Astrocyte of the spinal cord (primary cell): Measurements from ENCODE around the gene ANKRD13B.
A peak's percentile ranks its signal among the peaks of the same experiment; 100 is the strongest.

Source experiments
- DNase-seq: peaks from one replicate; pipeline ENCODE4 v3.0.0; 2011; ENCODE audit warnings: low read depth, low spot score
- H3K4me3 ChIP-seq: 2 replicates; pipeline ENCODE4 v1.5.1; 2011; ENCODE audit warnings: low read depth, mild to moderate bottlenecking, low read length, moderate library complexity
- in situ Hi-C: cut with HindIII; loops from 2 replicates; pipeline ENCODE4 v1.10.0; 2017; ENCODE audit warnings: low sequenced_read_pairs
- TF ChIP-seq, protein P1 (sequence below): IDR thresholded peaks from 2 replicates; pipeline ENCODE4 v1.5.1; 2012; ENCODE audit warnings: low read depth, mild to moderate bottlenecking, low read length, inconsistent platforms

ANKRD13B gene

GRCh38 chr17:29572691-29573557 lies 20.0 kb upstream of the ANKRD13B start:
- H3K4me3 ChIP-seq, result no peak overlapping the region
- peak; percentile 34 for DNase-seq
- in situ Hi-C loops, result no loop called here
- TF ChIP-seq, protein P1, sequence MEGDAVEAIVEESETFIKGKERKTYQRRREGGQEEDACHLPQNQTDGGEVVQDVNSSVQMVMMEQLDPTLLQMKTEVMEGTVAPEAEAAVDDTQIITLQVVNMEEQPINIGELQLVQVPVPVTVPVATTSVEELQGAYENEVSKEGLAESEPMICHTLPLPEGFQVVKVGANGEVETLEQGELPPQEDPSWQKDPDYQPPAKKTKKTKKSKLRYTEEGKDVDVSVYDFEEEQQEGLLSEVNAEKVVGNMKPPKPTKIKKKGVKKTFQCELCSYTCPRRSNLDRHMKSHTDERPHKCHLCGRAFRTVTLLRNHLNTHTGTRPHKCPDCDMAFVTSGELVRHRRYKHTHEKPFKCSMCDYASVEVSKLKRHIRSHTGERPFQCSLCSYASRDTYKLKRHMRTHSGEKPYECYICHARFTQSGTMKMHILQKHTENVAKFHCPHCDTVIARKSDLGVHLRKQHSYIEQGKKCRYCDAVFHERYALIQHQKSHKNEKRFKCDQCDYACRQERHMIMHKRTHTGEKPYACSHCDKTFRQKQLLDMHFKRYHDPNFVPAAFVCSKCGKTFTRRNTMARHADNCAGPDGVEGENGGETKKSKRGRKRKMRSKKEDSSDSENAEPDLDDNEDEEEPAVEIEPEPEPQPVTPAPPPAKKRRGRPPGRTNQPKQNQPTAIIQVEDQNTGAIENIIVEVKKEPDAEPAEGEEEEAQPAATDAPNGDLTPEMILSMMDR, result peak; percentile 71

DNA sequence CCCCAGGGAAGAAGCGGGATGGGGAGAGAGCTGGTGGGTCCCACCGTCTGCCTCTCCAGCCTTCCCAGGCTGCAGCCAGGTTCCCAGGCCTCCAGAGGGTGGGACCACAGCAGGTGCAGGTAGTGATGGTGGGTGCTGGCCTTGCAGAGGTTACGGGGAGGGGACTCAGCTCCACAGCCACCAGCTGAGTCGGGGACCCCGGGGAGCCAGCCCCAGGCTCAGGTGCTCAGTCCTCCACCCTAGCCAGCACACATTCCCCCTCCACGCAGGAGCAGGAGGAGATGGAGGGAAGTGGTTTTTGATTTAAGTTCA lies 19.4 kb upstream of the ANKRD13B start:
- TF ChIP-seq, protein P1, result no peak
- in situ Hi-C loops, result no loop called here
- no peak for DNase-seq
- no peak overlapping the region for H3K4me3 ChIP-seq

- no peak overlapping the region for H3K4me3 ChIP-seq
- TF ChIP-seq, protein P1, result no peak
- in situ Hi-C loops, result no loop called here
These were observed 18.8 kb upstream of the ANKRD13B start for GRCh38 chr17:29573871-29574731.

GRCh38 chr17:29574732-29575510 lies 18.0 kb upstream of the ANKRD13B start:
- TF ChIP-seq, protein P1, result no peak
- DNase-seq, result no peak
- no peak overlapping the region for H3K4me3 ChIP-seq
- in situ Hi-C loops, result no loop called here

More at GRCh38 chr17:29573871-29574731, 18.8 kb upstream of the ANKRD13B start:
- no peak for DNase-seq

DNA sequence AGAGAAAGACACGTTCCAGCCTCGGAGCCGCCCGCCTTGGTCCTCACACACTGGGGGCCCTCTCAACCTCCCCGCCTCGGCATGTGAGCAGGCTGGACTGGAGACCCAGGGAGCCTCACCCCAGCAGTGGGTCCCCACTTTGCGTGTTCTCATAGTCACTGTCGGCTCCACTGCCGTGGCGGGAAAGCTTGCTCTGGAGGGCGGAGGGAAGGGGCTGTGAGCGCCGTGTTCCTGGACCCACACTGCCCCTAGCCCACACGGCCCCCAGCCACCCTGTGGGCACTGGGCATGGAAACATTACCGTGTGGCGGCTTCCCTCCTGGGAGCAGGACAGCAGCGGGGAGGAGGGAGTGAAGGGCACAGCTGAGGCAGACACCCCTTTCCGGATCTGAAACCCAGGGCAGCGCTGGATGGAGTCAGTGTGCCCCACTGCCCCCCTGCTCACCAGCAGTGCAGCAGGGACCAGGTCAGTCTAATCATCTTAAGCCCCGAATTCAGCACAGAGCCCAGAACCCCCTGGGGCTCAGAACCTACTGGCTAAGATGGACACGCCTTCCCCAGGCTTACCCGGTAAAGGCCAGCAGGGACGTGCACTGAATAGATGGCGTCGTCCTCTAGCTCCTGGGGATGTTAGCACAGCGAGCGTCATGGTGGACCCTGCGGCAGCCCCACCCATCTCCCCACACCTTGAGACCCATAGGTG lies 17.3 kb upstream of the ANKRD13B start:
- in situ Hi-C loops, result no loop called here
- TF ChIP-seq, protein P1, result no peak
- no peak overlapping the region for H3K4me3 ChIP-seq
- DNase-seq, result no peak
